OCI-LY1 (cell line): ENCODE data around the gene MRAS.

Experiments
- EZH2 ChIP-seq: fragments of 200-600 bp; sonication (generic), shearing (Covaris generic); IDR thresholded peaks from 2 replicates; pipeline ENCODE4 v1.8.0; 2017; ENCODE audit warnings: borderline replicate concordance, mixed run types, mild to moderate bottlenecking, antibody characterized with exemption, low read length, moderate library complexity, mixed read lengths
- TF ChIP-seq, protein P1 (sequence below): fragments of 200-600 bp; sonication (generic), shearing (Covaris generic); IDR thresholded peaks from 2 replicates; pipeline ENCODE4 v1.5.1; 2017; ENCODE audit warnings: mild to moderate bottlenecking, antibody characterized with exemption, low read length, moderate library complexity, mixed read lengths

DNA sequence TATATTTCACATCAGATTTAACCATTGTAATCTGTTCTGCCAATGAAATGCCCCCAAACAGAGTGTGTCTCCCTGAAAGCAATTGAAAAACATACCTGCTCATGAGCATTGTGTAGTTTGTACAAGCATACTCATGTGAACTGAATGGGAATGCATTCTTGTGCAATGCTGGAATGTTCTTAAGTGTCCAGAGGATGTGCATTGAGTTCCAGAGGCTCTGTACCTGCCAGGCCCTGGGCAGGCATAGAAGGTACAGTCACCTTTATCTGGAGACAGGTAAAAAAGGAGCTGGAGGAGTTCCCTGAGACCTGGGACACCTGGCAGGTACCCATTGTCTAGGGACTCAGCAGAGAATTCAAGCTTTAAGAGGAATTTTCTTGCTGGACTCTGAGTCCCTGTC lies 2.8 kb downstream of the MRAS start:
- TF ChIP-seq, protein P1, sequence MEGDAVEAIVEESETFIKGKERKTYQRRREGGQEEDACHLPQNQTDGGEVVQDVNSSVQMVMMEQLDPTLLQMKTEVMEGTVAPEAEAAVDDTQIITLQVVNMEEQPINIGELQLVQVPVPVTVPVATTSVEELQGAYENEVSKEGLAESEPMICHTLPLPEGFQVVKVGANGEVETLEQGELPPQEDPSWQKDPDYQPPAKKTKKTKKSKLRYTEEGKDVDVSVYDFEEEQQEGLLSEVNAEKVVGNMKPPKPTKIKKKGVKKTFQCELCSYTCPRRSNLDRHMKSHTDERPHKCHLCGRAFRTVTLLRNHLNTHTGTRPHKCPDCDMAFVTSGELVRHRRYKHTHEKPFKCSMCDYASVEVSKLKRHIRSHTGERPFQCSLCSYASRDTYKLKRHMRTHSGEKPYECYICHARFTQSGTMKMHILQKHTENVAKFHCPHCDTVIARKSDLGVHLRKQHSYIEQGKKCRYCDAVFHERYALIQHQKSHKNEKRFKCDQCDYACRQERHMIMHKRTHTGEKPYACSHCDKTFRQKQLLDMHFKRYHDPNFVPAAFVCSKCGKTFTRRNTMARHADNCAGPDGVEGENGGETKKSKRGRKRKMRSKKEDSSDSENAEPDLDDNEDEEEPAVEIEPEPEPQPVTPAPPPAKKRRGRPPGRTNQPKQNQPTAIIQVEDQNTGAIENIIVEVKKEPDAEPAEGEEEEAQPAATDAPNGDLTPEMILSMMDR, result no peak
- no peak for TF ChIP-seq EZH2
